ENCODE results near the gene DPY19L2.
"Not testable (repeated sequence)": the region's sequence is repeated elsewhere in the genome, so short reads cannot be mapped to it uniquely, and the experiment has no call there.

The DPY19L2 gene

DNA sequence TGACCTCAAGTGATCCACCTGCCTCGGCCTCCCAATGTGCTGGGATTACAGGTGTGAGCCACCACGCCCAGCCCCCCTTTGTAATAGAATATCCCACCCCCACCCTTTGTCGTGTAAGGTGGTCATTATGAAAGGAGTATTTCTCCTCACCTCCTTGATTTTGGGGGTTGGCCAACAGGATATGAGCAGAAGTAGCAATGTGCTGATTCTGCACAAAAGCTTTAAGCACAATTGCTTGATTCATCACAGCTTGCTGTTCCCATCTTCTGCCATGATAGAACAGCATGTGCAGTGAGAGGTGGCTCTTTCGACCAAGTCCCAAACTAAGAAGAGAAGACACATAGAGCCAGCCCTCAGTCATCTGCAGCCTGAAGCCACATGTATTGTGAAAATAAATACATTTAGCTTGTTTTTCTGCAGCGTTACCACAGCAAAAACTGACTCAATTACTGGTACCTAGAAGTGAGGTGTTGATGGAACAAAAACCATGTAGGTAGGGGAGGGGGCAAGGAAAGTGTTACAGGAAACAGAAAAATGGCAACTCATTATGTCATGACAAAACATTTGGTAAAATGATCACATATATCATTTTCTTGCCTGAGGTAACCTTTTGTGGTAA, 122.9 kb downstream of the DPY19L2 start:
- not testable (repeated sequence) for DNase-seq (ENCODE audit: insufficient read length, low spot score); FAIRE-seq

DNA sequence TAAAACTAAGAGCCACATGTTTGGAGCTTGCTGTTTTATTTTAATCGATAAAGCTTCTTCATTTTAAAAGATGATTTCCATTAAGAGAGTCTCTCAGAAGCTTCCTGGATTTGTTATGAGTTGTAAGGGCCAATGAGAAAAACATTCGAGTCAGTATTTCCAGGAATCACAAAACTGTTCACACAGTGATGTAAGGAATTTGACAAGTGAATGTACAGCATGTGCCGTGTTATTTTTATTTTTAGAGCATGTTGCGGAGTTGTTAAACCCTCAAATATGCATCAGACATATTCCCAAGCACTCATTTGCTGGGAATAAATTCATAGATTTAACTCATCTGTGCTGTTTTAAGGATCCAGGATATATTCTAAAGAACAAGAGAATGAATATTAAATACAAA, 129.6 kb downstream of the DPY19L2 start:
- FAIRE-seq = not testable (repeated sequence)

DNA sequence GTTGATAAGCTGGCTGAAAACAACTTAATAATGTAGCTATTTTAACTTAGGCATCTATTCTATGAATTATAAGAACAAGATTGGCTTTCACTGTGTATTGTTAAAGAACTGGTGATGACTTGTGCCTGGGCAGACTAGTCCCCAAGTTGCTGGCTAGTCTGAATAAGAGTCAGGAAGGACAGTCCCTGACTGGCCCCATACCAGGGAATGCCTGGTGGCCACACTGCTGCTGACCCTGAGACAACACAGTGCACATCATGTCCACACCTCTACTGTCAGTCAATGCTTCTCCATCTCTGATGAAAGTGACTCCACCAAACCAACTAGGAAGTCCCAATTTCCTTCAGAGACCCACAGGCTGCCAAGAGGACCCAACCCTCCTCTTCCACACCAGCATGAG, 130.5 kb downstream of the DPY19L2 start:
- not testable (repeated sequence) for FAIRE-seq; DNase-seq (ENCODE audit: insufficient read length, low spot score)

More for the DNA sequence above, 129.6 kb downstream of the DPY19L2 start:
- DNase-seq (ENCODE audit: insufficient read length, low spot score) = not testable (repeated sequence)

DNA sequence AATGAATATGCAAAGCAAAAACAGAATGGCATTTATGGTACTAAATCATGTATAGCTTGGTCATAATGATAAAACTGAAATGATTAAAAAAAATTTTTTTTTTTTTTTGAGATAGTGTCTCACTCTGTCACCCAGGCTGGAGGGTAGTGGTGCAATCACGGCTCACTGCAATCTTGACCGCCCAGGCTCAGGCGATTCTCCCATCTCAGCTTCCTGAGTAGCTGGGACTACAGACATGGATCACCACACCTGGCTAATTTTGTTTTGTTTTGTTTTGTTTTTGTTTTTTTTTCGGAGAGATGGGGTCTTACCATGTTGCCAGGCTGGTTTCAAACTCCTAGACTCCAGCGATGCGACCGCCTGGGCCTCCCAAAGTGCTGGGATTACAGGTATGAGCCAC, 138.7 kb downstream of the DPY19L2 start:
- not testable (repeated sequence) for DNase-seq (ENCODE audit: insufficient read length, low spot score); FAIRE-seq

DNA sequence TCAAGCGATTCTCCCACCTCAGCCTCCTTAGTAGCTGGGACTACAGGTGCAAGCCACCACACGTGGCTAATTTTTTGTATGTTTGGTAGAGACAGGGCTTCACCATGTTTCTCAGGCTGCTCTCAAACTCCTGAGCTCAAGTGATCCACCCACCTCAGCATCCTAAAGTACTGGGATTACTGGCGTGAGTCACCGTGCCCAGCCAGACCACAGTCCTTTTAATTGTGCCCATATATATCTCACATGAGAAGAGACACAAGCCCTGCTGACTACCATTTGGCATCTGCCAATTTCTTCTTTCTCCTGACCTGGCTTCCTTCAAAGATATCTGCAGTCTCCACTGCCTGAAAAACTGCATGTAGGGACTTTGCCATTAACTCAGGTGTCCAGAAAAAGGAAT, 142.5 kb downstream of the DPY19L2 start:
- no peak for TF ChIP-seq POLR2A (IDR thresholded peaks at IDR 0.05; ENCODE audit: low read depth, low read length)
- FAIRE-seq (no peak), DNase-seq (ENCODE audit: insufficient read length, low spot score) (no peak)

DNA sequence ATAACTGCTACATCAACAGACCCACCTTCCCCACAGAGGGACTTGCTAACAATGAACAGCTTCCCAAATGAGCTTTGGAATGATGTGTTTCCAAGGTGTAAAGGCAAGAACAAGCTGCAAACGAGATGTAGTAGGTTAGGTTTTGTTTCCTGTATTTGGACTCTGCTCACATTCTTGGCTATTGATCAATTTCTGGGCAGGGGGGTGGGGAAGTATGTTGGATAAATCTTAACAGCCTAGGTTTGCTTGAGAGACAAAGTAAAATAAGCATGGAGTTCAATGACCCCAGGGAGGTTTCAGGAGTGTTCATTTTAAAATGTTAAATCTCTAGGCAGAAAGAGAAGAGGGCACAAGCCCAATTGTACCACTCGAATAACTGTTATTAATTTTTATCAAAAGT, 146.6 kb downstream of the DPY19L2 start:
- DNase-seq (ENCODE audit: insufficient read length, low spot score) (no peak), FAIRE-seq (no peak)
- no peak for TF ChIP-seq POLR2A (IDR thresholded peaks at IDR 0.05; ENCODE audit: low read depth, low read length)
